AG20443 (cell line): Measurements from ENCODE around the gene PTPRE.

Source experiments
- DNase-seq: peaks from one replicate; pipeline ENCODE4 v3.0.0; 2012; ENCODE audit warnings: low spot score, mixed read lengths

PTPRE gene

GRCh38 chr10:127953876-127954275 lies 47.0 kb downstream of the PTPRE start:
- no peak for DNase-seq

GRCh38 chr10:127959428-127959827 lies 52.5 kb downstream of the PTPRE start:
- no peak for DNase-seq

GRCh38 chr10:127961071-127961470 lies 54.2 kb downstream of the PTPRE start:
- no peak for DNase-seq

- DNase-seq = no peak
Observed at GRCh38 chr10:127962205-127962604, 55.3 kb downstream of the PTPRE start.

GRCh38 chr10:127963136-127963535 lies 56.2 kb downstream of the PTPRE start:
- no peak for DNase-seq

GRCh38 chr10:127964621-127965020 lies 57.7 kb downstream of the PTPRE start:
- DNase-seq = no peak

GRCh38 chr10:127966875-127967274 lies 60.0 kb downstream of the PTPRE start:
- DNase-seq = no peak

GRCh38 chr10:127968027-127968441 lies 61.1 kb downstream of the PTPRE start:
- no peak for DNase-seq

- DNase-seq = no peak
Observed at GRCh38 chr10:127968659-127969058, 61.8 kb downstream of the PTPRE start.

- DNase-seq = no peak
Observed at GRCh38 chr10:127971101-127971946, 64.4 kb downstream of the PTPRE start.

GRCh38 chr10:127971963-127972615 lies 65.2 kb downstream of the PTPRE start:
- no peak for DNase-seq

- no peak for DNase-seq
Observed at GRCh38 chr10:127972751-127973357, 66.0 kb downstream of the PTPRE start.

GRCh38 chr10:127973791-127974311 lies 66.9 kb downstream of the PTPRE start:
- DNase-seq = no peak

- DNase-seq = no peak
Observed at GRCh38 chr10:127974911-127975310, 68.0 kb downstream of the PTPRE start.

GRCh38 chr10:127976286-127976685 lies 69.4 kb downstream of the PTPRE start:
- DNase-seq = peak; percentile 37

GRCh38 chr10:127976701-127977356 lies 69.9 kb downstream of the PTPRE start:
- no peak for DNase-seq

- DNase-seq = peak; percentile 90
Observed at GRCh38 chr10:127977357-127978009, 70.6 kb downstream of the PTPRE start.

- DNase-seq = no peak
Observed at GRCh38 chr10:127978481-127978880, 71.6 kb downstream of the PTPRE start.

GRCh38 chr10:127979045-127979444 lies 72.1 kb downstream of the PTPRE start:
- no peak for DNase-seq

- DNase-seq = no peak
Observed at GRCh38 chr10:127979566-127979965, 72.7 kb downstream of the PTPRE start.

- DNase-seq = no peak
Observed at GRCh38 chr10:127980898-127981297, 74.0 kb downstream of the PTPRE start.

GRCh38 chr10:127982601-127983000 lies 75.7 kb downstream of the PTPRE start:
- DNase-seq = no peak
